ENCODE data around the gene MACROD2.
A peak's percentile ranks its signal among the peaks of the same experiment; 100 is the strongest.
"Not testable (repeated sequence)": the region's sequence is repeated elsewhere in the genome, so short reads cannot be mapped to it uniquely, and the experiment has no call there.

Gene MACROD2

GRCh38 chr20:13995086-13995665 is at the start of gene MACROD2:
Gene MACROD2, plus strand, starts transcription at chr20:13995516.
- DNase-seq (ENCODE audit: low spot score) = peak; percentile 97

GRCh38 chr20:13947719-13948118 is 47.6 kb upstream of the MACROD2 start:
- no peak for DNase-seq (ENCODE audit: low spot score)

GRCh38 chr20:13953227-13953626 is 42.1 kb upstream of the MACROD2 start:
- no peak for DNase-seq (ENCODE audit: low spot score)

- DNase-seq (ENCODE audit: low spot score) = no peak
Measured at GRCh38 chr20:13960119-13960518, 35.2 kb upstream of the MACROD2 start.

- no peak for DNase-seq (ENCODE audit: low spot score)
Measured at GRCh38 chr20:13960525-13960924, 34.8 kb upstream of the MACROD2 start.

- peak; percentile 28 for DNase-seq (ENCODE audit: low spot score)
Measured at GRCh38 chr20:13984211-13984610, 11.1 kb upstream of the MACROD2 start.

GRCh38 chr20:13990465-13990864 is 4.9 kb upstream of the MACROD2 start, which contains the start of gene SEL1L2:
Gene SEL1L2, minus strand, starts transcription at chr20:13990614. Its CDS starts 80 bp downstream, at chr20:13990534.
- no peak for DNase-seq (ENCODE audit: low spot score)

GRCh38 chr20:13991311-13991710 is 4.0 kb upstream of the MACROD2 start:
- no peak for DNase-seq (ENCODE audit: low spot score)

- not testable (repeated sequence) for DNase-seq (ENCODE audit: low spot score)
Measured at GRCh38 chr20:13991955-13992354, 3.4 kb upstream of the MACROD2 start.

- peak; percentile 48 for DNase-seq (ENCODE audit: low spot score)
Measured at GRCh38 chr20:13995841-13996240, 525 bp downstream of the MACROD2 start.

GRCh38 chr20:13996265-13996664 is 949 bp downstream of the MACROD2 start:
- DNase-seq (ENCODE audit: low spot score) = peak; percentile 21

- DNase-seq (ENCODE audit: low spot score) = no peak
Measured at GRCh38 chr20:14000917-14001316, 5.6 kb downstream of the MACROD2 start.

- DNase-seq (ENCODE audit: low spot score) = no peak
Measured at GRCh38 chr20:14005996-14006395, 10.7 kb downstream of the MACROD2 start.

GRCh38 chr20:14009208-14009607 is 13.9 kb downstream of the MACROD2 start:
- DNase-seq (ENCODE audit: low spot score) = peak; percentile 57

GRCh38 chr20:14012671-14013070 is 17.4 kb downstream of the MACROD2 start:
- no peak for DNase-seq (ENCODE audit: low spot score)

GRCh38 chr20:14030991-14031390 is 35.7 kb downstream of the MACROD2 start:
- no peak for DNase-seq (ENCODE audit: low spot score)

- DNase-seq (ENCODE audit: low spot score) = no peak
Measured at GRCh38 chr20:14033310-14033709, 38.0 kb downstream of the MACROD2 start.

- no peak for DNase-seq (ENCODE audit: low spot score)
Measured at GRCh38 chr20:14036567-14036966, 41.3 kb downstream of the MACROD2 start.

GRCh38 chr20:14044712-14045276 is 49.5 kb downstream of the MACROD2 start:
- DNase-seq (ENCODE audit: low spot score) = not testable (repeated sequence)

GRCh38 chr20:14046534-14046933 is 51.2 kb downstream of the MACROD2 start:
- DNase-seq (ENCODE audit: low spot score) = no peak

GRCh38 chr20:14049111-14049510 is 53.8 kb downstream of the MACROD2 start:
- no peak for DNase-seq (ENCODE audit: low spot score)

- no peak for DNase-seq (ENCODE audit: low spot score)
Measured at GRCh38 chr20:14051454-14051853, 56.1 kb downstream of the MACROD2 start.

- DNase-seq (ENCODE audit: low spot score) = peak; percentile 66
Measured at GRCh38 chr20:14055127-14055742, 59.9 kb downstream of the MACROD2 start.

GRCh38 chr20:14062171-14062570 is 66.9 kb downstream of the MACROD2 start:
- no peak for DNase-seq (ENCODE audit: low spot score)

Data from kidney tubule cell (primary cell).